Esophagus muscularis mucosa (tissue), 4 donors: ENCODE measurements around the gene GATA2. TPM values are rescaled to one million over a fixed set of nuclear protein-coding genes. Genes with fewer than 3 reads are reported as not detected.

Experiments
- DNase-seq: peaks from one replicate; pipeline ENCODE4 v3.0.0-alpha.2; 2017; ENCODE audit errors: extremely low spot score
- H3K27ac ChIP-seq, 4 donors: fragments of 200-600 bp; sonication (generic); replicated peaks in 1 of 4; 1 replicate in 3 of 4; 2 replicates in 1 of 4; pipeline ENCODE4 v1.5.1; 2016 to 2019; ENCODE audit warnings: mild to moderate bottlenecking in 1 of 4
- H3K27me3 ChIP-seq, 4 donors: fragments of 200-600 bp; sonication (generic); one replicate each; pipeline versions ENCODE4 v1.5.1 to v1.6.0; 2016 to 2019
- H3K36me3 ChIP-seq, 4 donors: fragments of 200-600 bp; sonication (generic); one replicate each; pipeline ENCODE4 v1.5.1; 2016 to 2019
- H3K4me1 ChIP-seq, 4 donors: fragments of 200-600 bp; sonication (generic); one replicate each; pipeline ENCODE4 v1.5.1; 2016 to 2019
- H3K4me3 ChIP-seq, 4 donors: fragments of 200-600 bp; sonication (generic); 1 replicate in 2 of 4; 2 replicates in 2 of 4; pipeline ENCODE4 v1.5.1; 2016 to 2019; ENCODE audit warnings: mild to moderate bottlenecking in 4 of 4, moderate library complexity in 1 of 4
- H3K9me3 ChIP-seq, 4 donors: fragments of 200-600 bp; sonication (generic); 1 replicate in 3 of 4; 2 replicates in 1 of 4; pipeline ENCODE4 v1.5.1; 2016 to 2019
- CTCF ChIP-seq, 3 experiments: fragments of 200-600 bp in 2 of 3; fragments of 450-650 bp in 1 of 3; sonication (generic) in 2 of 3; IDR thresholded peaks; one replicate each; pipeline ENCODE4 v1.5.1; 2017 to 2019; ENCODE audit warnings: antibody characterized with exemption in 3 of 3, mild to moderate bottlenecking in 2 of 3, moderate library complexity in 1 of 3
- EP300 ChIP-seq: sonication (generic); formaldehyde crosslinking; IDR thresholded peaks from one replicate; pipeline ENCODE4 v1.6.1; 2017; ENCODE audit warnings: antibody characterized with exemption
- POLR2A ChIP-seq: fragments of 450-650 bp; IDR thresholded peaks from one replicate; pipeline ENCODE4 v1.6.1; 2017; ENCODE audit warnings: antibody characterized with exemption, moderate library complexity, mild to moderate bottlenecking, low read depth
- POLR2AphosphoS5 ChIP-seq, 2 donors: sonication (generic); formaldehyde crosslinking; IDR thresholded peaks; one replicate each; pipeline ENCODE4 v1.6.1; 2017; ENCODE audit warnings: antibody characterized with exemption in 2 of 2
- WGBS: methylation state at CpG from one replicate; pipeline ENCODE4 v1.1.5; 2018; 5-methylcytosine and 5-hydroxymethylcytosine counted together
- intact Hi-C: fragments of 100-400 bp; cut with DNase I; formaldehyde crosslinking; loops from one replicate; pipeline ENCODE4 v1.15.1; 2023
- total RNA-seq, 4 donors: library from RNA; depleted of rRNA; stranded (reverse); fragments of >200 nt; gene quantifications; one replicate each; pipeline versions ENCODE4 v1.1.0 to v1.2.1, GENCODE V29; 2016

GATA2 gene
- total RNA-seq, 4 donors from 2014 or later: 10.0 to 16.9 (median 13.4) TPM

DNA sequence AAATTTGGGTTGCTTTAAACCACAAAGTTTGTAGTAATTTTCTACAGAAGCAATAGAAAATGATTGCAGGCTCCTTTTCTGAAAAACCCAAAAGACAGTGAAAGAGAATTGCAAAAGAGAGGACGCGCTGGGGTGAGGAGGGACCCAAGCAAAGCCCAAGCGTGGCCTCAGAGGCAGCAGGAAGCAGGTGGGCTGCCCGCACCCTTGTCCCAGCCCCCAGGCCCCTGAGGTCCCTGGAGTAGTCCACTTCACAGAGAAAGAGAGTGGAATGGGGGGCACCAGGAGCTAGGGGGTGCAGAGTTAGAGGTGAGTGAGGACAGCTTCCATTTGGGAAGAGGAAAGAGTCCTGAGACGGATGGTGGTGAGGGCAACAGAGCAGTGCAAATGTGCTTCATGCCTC lies 37.9 kb downstream of the GATA2 start:
- peaks cover 0 to 45% (median 0%) of the 10 kb centered on the region in 4 donors for H3K27me3 ChIP-seq
- 78% methylated on average over 5 of the region's 5 CpGs for WGBS
- no peak overlapping the region for H3K27ac ChIP-seq
- no peaks in the 10 kb centered on the region for H3K4me1 ChIP-seq
- H3K36me3 ChIP-seq: no peaks in the 10 kb centered on the region
- no peak for DNase-seq
- intact Hi-C loops: no loop called here
- H3K4me3 ChIP-seq: no peak overlapping the region
- no peak for TF ChIP-seq EP300
- no peak for TF ChIP-seq CTCF (IDR thresholded peaks at IDR 0.05)
- no peak for TF ChIP-seq POLR2A
- TF ChIP-seq POLR2AphosphoS5 (IDR thresholded peaks at IDR 0.05): no peak
- no peaks in the 10 kb centered on the region for H3K9me3 ChIP-seq

GRCh38 chr3:128454310-128454618 lies 38.7 kb downstream of the GATA2 start:
- Histone ChIP-seq H3K4me1 (no peaks in the 10 kb centered on the region), H3K9me3 (no peaks in the 10 kb centered on the region), H3K4me3 (no peak overlapping the region), H3K27me3 (peaks cover 0 to 45% (median 0%) of the 10 kb centered on the region in 4 donors), H3K36me3 (no peaks in the 10 kb centered on the region), H3K27ac (no peak overlapping the region)
- intact Hi-C loops: no loop called here
- no peak for DNase-seq
- WGBS: 100% methylated on average over 2 of the region's 2 CpGs
- TF ChIP-seq CTCF (IDR thresholded peaks at IDR 0.05) (no peak), POLR2AphosphoS5 (IDR thresholded peaks at IDR 0.05) (no peak), EP300 (no peak), POLR2A (no peak)

DNA sequence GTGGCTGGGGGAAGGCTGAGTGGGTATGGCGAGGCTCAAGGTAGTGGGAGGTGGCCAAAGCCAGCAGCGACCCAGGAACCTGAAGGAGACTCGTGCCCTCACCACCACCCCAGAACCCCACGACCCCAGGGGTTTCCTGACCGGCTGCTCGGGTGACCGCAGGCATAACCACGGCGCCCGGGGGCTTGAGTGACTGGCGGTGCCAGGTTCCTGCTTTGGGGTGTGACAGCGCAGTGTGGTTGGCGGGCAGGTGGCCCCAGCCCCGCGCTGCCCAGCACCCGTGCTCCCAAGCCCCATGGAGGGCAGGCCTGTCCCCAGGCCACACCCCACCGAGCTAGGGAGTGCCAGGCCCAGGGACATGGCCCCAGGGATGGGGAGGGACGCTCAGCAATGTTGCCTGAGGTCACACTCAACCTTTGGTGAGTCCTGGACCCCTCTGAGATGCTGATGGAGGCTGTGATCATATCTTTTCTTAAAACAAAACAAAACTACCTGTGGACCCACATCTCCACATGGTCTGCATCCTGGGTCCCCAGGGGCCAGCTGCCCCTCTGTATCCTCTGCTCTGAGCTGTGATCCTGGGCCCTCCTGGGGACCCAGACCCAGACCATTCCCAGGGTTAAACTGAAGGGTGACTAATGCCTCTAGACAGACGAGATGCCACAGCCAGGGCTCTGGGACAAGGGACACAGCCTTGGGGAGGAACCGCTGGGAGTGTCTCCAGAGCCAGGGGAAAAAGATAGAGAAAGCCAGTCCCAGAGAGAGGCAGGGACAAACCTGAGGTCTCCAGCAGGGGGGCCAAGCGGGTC lies 39.3 kb downstream of the GATA2 start:
- no peaks in the 10 kb centered on the region for H3K36me3 ChIP-seq
- no peaks in the 10 kb centered on the region for H3K4me1 ChIP-seq
- TF ChIP-seq EP300: no peak
- TF ChIP-seq POLR2AphosphoS5 (IDR thresholded peaks at IDR 0.05): no peak
- TF ChIP-seq POLR2A: no peak
- TF ChIP-seq CTCF (IDR thresholded peaks at IDR 0.05): no peak
- H3K9me3 ChIP-seq: no peaks in the 10 kb centered on the region
- intact Hi-C loops: no loop called here
- no peak overlapping the region for H3K4me3 ChIP-seq
- H3K27me3 ChIP-seq: peaks cover 0 to 45% (median 0%) of the 10 kb centered on the region in 4 donors
- H3K27ac ChIP-seq: no peak overlapping the region
- DNase-seq: no peak
- WGBS: 80% methylated on average over 12 of the region's 21 CpGs

GRCh38 chr3:128452678-128453275 lies 40.2 kb downstream of the GATA2 start:
- no peaks in the 10 kb centered on the region for H3K36me3 ChIP-seq
- no peaks in the 10 kb centered on the region for H3K4me1 ChIP-seq
- peaks cover 0 to 44% (median 0%) of the 10 kb centered on the region in 4 donors for H3K27me3 ChIP-seq
- no peak overlapping the region for H3K4me3 ChIP-seq
- 80% methylated on average over 18 of the region's 21 CpGs for WGBS
- no peak for DNase-seq
- H3K27ac ChIP-seq: no peak overlapping the region
- H3K9me3 ChIP-seq: no peaks in the 10 kb centered on the region
- intact Hi-C loops: no loop called here
- TF ChIP-seq CTCF (IDR thresholded peaks at IDR 0.05) (no peak), EP300 (no peak), POLR2AphosphoS5 (IDR thresholded peaks at IDR 0.05) (no peak), POLR2A (no peak)
